ENCODE measurements around the gene COL4A5.

The COL4A5 gene

DNA sequence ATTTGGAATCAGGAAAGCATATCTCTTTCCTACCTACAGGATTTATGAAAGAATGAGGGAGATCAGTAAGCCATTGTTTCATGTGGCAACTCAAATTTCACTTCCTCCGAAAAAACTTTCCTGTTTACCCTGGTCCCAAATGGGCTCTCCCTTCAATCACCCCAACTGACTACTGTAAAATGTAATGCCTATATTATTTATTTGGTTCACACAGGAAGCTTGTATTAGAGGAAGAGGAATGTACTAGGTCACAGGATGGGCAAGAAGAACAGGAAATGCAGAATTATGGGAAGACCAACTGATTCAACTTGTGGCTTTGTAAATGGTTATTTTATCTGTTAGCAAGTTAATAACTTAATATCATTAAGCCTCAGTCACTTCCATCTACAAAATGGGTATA lies 24.5 kb upstream of the COL4A5 start:
- no peak for TF ChIP-seq CTCF (IDR thresholded peaks at IDR 0.05; ENCODE audit: extremely low read depth, missing control alignments)
- DNase-seq (ENCODE audit: low spot score), result no peak

DNA sequence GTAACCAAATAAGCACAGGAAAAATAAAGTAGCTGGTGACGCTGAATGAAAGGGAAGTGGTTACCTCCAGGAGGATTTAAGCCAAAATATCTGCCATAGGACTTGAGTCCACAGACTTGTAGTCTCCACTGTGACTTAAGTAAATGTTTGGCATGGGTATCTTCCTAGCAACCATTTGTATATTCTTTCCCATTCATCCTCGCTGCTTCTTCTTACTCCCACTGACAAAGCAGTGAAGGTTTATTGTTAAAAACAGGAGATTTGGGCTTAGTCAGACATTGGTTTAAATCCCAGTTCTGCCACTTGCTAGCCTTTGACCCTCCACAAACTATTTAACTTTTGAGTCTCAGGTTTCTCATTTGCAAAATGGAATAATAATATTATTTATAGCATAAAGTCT lies 23.7 kb upstream of the COL4A5 start:
- no peak for DNase-seq (ENCODE audit: low spot score)
- TF ChIP-seq CTCF (IDR thresholded peaks at IDR 0.05; ENCODE audit: extremely low read depth, missing control alignments), result no peak

DNA sequence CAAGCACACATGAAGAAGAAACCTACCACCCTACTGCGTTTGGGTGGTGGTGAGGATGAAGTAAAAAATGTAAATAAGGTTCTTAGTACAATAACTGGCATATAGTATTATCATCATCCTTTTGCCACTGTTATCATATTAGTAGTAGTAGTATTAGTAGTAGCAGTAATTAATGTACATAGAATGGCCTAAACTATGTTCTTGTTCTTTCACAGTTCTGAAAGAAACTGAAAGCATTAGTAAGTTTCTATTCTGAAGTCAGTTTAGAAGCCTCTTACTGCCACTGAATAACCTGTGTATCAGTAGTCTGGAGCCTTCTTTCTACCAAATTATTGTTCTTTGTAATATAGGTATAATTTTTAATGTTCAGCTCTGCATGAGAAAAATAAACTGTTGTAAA lies 22.4 kb upstream of the COL4A5 start:
- no peak for DNase-seq (ENCODE audit: low spot score)
- no peak for TF ChIP-seq CTCF (IDR thresholded peaks at IDR 0.05; ENCODE audit: extremely low read depth, missing control alignments)

DNA sequence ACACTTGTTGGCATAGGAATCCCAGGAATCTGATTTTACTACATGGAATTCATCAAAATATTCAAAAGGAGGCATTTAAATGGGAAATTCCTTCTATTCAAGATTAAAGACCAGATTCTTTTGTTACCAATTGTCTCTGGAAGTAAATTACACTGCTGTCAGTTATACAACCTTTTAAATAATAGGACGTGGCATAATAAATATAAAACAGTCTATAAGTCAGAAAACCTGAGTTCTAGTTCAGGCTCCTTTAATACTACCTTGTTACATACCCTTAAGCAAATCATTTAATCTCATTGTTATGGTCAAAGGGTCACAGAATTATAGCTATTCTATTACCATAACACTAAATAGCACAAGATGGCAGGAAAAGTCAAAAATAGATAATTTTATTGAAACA lies 20.2 kb upstream of the COL4A5 start:
- TF ChIP-seq CTCF (IDR thresholded peaks at IDR 0.05; ENCODE audit: extremely low read depth, missing control alignments), result no peak
- no peak for DNase-seq (ENCODE audit: low spot score)

GRCh38 chrX:108420481-108420880 lies 19.2 kb upstream of the COL4A5 start:
- DNase-seq (ENCODE audit: low spot score), result no peak
- no peak for TF ChIP-seq CTCF (IDR thresholded peaks at IDR 0.05; ENCODE audit: extremely low read depth, missing control alignments)

DNA sequence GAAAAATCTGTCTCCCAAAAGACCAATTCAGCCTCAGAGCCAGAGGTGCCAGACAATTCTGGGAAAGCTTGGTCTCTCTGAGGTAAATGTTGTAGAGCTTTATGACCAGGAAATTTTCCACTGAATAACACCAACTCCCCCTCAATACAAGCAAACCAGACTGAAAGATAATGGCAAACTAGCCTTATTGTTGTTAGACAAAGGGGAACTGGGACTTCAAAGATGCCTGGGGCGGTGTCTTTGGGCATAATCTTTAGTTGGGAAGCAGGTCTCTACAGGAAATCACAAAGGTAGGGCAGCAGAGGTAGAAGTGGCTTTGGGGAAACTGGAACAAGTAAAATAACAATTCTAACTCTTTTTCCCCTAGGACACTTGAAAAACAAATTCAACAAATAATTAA lies 13.4 kb upstream of the COL4A5 start:
- no peak for DNase-seq (ENCODE audit: low spot score)
- TF ChIP-seq CTCF (IDR thresholded peaks at IDR 0.05; ENCODE audit: extremely low read depth, missing control alignments), result no peak

DNA sequence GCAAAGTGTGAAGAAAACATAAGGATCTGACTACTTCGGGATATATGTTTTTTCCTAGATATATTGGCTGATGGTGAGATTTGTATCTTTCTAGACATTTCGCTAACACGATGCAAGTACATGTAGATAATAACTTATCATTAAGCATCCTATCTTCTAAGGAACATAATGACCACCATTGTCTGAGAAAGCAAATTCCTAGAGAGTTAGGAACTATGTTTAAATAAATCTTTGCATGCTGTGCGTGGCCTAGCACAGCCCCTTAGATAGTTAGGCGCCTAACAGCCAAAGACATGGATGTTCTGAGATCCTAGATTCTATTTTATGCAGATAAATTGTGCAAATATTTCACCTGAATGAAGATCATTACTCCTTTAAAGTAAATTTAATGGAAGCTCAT lies 4.4 kb upstream of the COL4A5 start:
- TF ChIP-seq CTCF (IDR thresholded peaks at IDR 0.05; ENCODE audit: extremely low read depth, missing control alignments), result no peak
- no peak for DNase-seq (ENCODE audit: low spot score)
